Measurements from ENCODE around the gene TMEM63A. TPM values are rescaled to one million over a fixed set of nuclear protein-coding genes. Genes with fewer than 3 reads are reported as not detected.
"Not testable (repeated sequence)": the region's sequence is repeated elsewhere in the genome, so short reads cannot be mapped to it uniquely, and the experiment has no call there.

The TMEM63A gene
- total and polyA plus RNA-seq, 10 donors, result 15.0 to 143 (median 109) TPM

- H3K27me3 ChIP-seq (replicated peaks in 1 of 7), result peaks cover 0 to 4% (median 0%) of the 10 kb centered on the region in 7 donors
- no peak overlapping the region for H3K4me3 ChIP-seq
- H3K36me3 ChIP-seq, result no peaks in the 10 kb centered on the region
- intact Hi-C loops (cut with DNase I; ENCODE audit: low total_unique reads), result no loop called here
- no peak for TF ChIP-seq CTCF (IDR thresholded peaks at IDR 0.05 in 8 of 11, conservative IDR thresholded peaks at IDR 0.05 in 3 of 11)
- no peak for TF ChIP-seq POLR2A (IDR thresholded peaks at IDR 0.05)
- TF ChIP-seq POLR2AphosphoS5 (IDR thresholded peaks at IDR 0.05), result no peak
- no peaks in the 10 kb centered on the region for H3K9me3 ChIP-seq
- H3K27ac ChIP-seq, result peak overlapping the region in 5 of 8 donors; percentile 85 to 90 (median 89)
- no peak for DNase-seq
- peaks cover 42 to 94% (median 77%) of the 10 kb centered on the region in 6 donors for H3K4me1 ChIP-seq
- WGBS, 5 donors, result 88 to 93% (median 89%) methylated on average over 17 of the region's 17 CpGs
These were observed 66.5 kb downstream of the TMEM63A start for GRCh38 chr1:225815526-225816178.

GRCh38 chr1:225815090-225815489, 67.1 kb downstream of the TMEM63A start:
- H3K27me3 ChIP-seq (replicated peaks in 1 of 7); DNase-seq; intact Hi-C loops (cut with DNase I; ENCODE audit: low total_unique reads); H3K36me3 ChIP-seq; H3K9me3 ChIP-seq; H3K4me3 ChIP-seq: not testable (repeated sequence)
- H3K27ac ChIP-seq, result peak overlapping the region; percentile 36 to 90 (median 86)
- peaks cover 42 to 98% (median 80%) of the 10 kb centered on the region in 6 donors for H3K4me1 ChIP-seq
- WGBS, 5 donors, result 78 to 94% (median 89%) methylated on average over 6 to 7 of the region's 7 CpGs

- H3K27ac ChIP-seq, result peak overlapping the region; percentile 36 to 90 (median 85)
- 55 to 68% (median 67%) methylated on average over 4 to 7 of the region's 7 CpGs for WGBS, 5 donors
- no peak for DNase-seq
- no peak overlapping the region for H3K4me3 ChIP-seq
- intact Hi-C loops (cut with DNase I; ENCODE audit: low total_unique reads), result no loop called here
- peaks cover 42 to 96% (median 83%) of the 10 kb centered on the region in 6 donors for H3K4me1 ChIP-seq
- TF ChIP-seq POLR2AphosphoS5 (IDR thresholded peaks at IDR 0.05) (peak in 2 of 3 donors; percentile 34 to 48), CTCF (IDR thresholded peaks at IDR 0.05 in 8 of 11, conservative IDR thresholded peaks at IDR 0.05 in 3 of 11) (no peak), POLR2A (IDR thresholded peaks at IDR 0.05) (no peak)
- peaks cover 0 to 14% (median 0%) of the 10 kb centered on the region in 7 donors for H3K27me3 ChIP-seq (replicated peaks in 1 of 7)
- H3K9me3 ChIP-seq, result no peaks in the 10 kb centered on the region
- no peaks in the 10 kb centered on the region for H3K36me3 ChIP-seq
These were observed 67.8 kb downstream of the TMEM63A start for GRCh38 chr1:225814381-225814780.

- Histone ChIP-seq H3K36me3 (no peaks in the 10 kb centered on the region), H3K4me3 (peak overlapping the region in 1 of 8 donors; percentile 20), H3K27me3 (replicated peaks in 1 of 7) (peaks cover 0 to 15% (median 0%) of the 10 kb centered on the region in 7 donors), H3K27ac (peak overlapping the region; percentile 39 to 90 (median 85)), H3K4me1 (peaks cover 40 to 91% (median 80%) of the 10 kb centered on the region in 6 donors), H3K9me3 (no peaks in the 10 kb centered on the region)
- WGBS, 5 donors, result 28 to 50% (median 40%) methylated on average over 9 to 10 of the region's 10 CpGs
- intact Hi-C loops (cut with DNase I; ENCODE audit: low total_unique reads), result no loop called here
- no peak for DNase-seq
- TF ChIP-seq POLR2AphosphoS5 (IDR thresholded peaks at IDR 0.05) (peak; percentile 11 to 76 (median 71)), CTCF (IDR thresholded peaks at IDR 0.05 in 8 of 11, conservative IDR thresholded peaks at IDR 0.05 in 3 of 11) (no peak)
These were observed 68.8 kb downstream of the TMEM63A start for GRCh38 chr1:225813214-225813964.

All from spleen (tissue), 11 donors.